Epithelial cell of umbilical artery (primary cell): ENCODE measurements around the gene CEP55. TPM values are rescaled to one million over a fixed set of nuclear protein-coding genes. Genes with fewer than 3 reads are reported as not detected.

ENCODE experiments used
- total RNA-seq: library from RNA; depleted of rRNA; stranded (reverse); fragments of >200 nt; gene quantifications from 2 replicates; pipeline ENCODE4 v1.2.3, GENCODE V29; 2014

CEP55 gene
- 45.8 and 60.8 TPM in 2 replicates for total RNA-seq

GRCh38 chr10:93496322-93497041, at the start of gene CEP55:
Gene CEP55 (plus strand): TSS chr10:93496612. CDS start chr10:93500052, 3,440 bp downstream.

GRCh38 chr10:93482145-93482834, 14.1 kb upstream of the CEP55 start, which contains the start of gene MYOF:
Gene MYOF (minus strand): TSS chr10:93482334. CDS start chr10:93482194, 140 bp downstream.

GRCh38 chr10:93566435-93567276, 70.2 kb downstream of the CEP55 start, which contains the start of gene FFAR4:
Gene FFAR4 (plus strand): TSS chr10:93566665. CDS start chr10:93566721, 56 bp downstream.

Other genes starting within 250 kb of the CEP55 start
- 169 and 214 TPM in 2 replicates for gene MYOF, start 14.3 kb upstream of the CEP55 start, total RNA-seq
- not detected in 2 replicates for gene FFAR4, start 70.1 kb downstream of the CEP55 start, total RNA-seq
- not detected in 2 replicates for gene RBP4, start 104.6 kb downstream of the CEP55 start, total RNA-seq
- gene PDE6C, start 115.9 kb downstream of the CEP55 start, total RNA-seq = not detected in 2 replicates
- 5.2 and 7.9 TPM in 2 replicates for gene FRA10AC1, start 206.0 kb downstream of the CEP55 start, total RNA-seq